Fibroblast of upper back skin (primary cell): ENCODE measurements around the gene RIT1.
A peak's percentile ranks its signal among the peaks of the same experiment; 100 is the strongest.
"Not testable (repeated sequence)": the region's sequence is repeated elsewhere in the genome, so short reads cannot be mapped to it uniquely, and the experiment has no call there.

Experiments
- DNase-seq: peaks from one replicate; pipeline ENCODE4 v3.0.0-alpha.2; 2013

RIT1 gene

DNA sequence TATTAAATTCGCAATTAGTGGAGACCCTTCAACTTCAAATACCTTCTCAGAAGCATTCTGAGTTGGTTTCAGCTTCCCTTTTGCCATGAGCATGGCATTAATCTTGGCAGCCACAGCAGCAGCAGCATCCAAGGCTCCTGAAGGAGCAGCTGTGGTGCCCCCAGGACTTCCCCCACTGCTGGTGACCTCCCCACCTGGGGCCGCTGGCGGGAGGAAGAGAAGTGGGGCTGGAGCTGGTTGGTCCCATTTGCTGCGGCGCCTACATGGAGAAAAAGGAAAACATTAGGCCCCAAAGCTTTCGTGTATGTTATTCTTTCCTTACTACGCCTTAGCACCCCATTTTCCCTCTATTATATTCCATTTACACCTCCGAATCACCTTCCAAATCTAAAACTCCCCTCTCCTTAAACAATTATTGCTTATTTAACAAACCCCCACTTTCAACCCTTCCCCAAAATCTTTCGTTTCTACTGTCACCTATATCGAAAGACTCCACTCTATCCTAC is 22.5 kb upstream of the RIT1 start:
- DNase-seq, result no peak

DNA sequence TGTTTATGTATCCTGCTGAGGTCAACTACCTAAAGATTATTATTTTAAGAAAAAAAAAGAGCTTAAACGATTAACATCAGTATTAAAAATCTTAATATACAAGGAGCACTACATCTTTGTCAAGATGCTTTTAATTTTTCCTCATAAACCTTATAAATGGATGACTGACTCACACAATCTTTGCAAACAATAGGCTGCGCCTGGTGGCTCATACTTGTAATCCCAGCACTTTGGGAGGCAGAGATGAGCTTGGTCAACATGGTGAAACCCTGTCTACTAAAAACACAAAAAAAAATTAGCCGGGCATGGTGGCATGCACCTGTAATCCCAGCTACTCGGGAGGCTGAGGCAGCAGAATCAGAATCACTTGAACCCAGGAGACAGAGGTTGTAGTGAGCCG is 21.3 kb upstream of the RIT1 start:
- no peak for DNase-seq

DNA sequence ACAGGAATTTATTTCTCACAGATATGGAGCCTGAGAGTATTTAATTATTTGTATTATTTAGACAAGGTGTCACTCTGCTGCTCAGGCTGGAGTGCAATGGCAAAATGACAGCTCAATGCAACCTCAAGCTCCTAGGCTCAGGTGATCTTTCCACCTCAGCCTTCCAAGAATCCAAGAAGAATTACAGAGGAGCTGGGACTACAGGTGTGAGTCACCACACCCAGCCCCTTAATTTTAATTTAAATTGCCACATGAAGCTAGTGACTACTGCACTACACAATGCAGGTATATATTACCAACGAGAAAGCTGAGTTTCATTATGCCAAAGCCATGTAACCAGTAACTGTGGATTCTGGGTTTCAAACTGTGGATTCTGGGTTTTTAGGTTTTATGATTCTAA is 20.9 kb upstream of the RIT1 start:
- no peak for DNase-seq

DNA sequence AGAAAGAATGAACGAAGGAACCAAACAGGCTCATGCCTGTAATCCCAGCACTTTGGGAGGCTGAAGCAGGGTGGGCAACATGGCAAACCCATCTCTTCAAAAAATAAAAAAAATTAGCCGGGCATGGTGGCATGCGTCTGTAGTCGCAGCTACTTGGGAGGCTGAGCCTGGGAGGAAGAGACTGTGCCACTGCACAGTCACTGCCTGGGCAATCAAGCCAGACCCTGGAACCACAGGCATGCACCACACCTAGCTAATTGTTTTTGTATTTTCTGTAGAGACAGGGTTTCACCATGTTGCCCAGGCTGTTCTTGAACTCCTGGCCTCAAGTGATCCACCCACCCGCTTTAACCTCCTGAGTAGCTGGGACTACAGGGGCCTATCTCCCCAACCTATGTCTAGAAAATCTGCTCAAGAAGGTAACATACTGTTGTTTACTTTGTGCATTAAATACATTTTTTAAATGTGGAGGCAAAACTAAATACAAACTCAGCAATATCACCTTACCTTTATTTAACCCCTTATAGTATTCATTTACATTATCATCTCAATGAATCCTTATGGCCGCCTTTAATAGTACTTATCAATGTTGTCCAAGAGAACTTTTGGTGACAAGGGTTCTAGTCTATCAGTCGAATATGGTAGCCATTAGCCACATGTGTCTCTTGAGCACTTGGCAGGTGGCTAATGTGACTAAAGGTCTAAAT is 20.3 kb upstream of the RIT1 start:
- no peak for DNase-seq

DNA sequence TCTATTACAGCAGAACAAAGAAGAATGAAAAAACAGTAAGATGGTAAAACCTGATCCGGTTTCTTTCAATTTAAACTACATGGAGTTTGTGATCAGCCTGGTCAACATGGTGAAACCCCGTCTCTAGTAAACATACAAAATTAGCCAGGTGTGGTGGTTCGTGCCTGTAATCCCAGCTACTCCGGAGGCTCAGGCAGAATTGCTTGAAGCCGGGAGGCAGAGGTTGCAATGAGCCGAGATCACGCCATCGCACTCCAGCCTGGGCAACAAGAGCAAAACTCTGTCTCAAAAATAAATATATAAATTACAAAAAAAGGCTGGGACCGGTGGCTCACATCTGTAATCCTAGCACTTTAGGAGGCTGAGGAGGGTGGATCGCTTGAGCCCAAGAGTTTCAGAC is 19.6 kb upstream of the RIT1 start:
- DNase-seq, result not testable (repeated sequence)

DNA sequence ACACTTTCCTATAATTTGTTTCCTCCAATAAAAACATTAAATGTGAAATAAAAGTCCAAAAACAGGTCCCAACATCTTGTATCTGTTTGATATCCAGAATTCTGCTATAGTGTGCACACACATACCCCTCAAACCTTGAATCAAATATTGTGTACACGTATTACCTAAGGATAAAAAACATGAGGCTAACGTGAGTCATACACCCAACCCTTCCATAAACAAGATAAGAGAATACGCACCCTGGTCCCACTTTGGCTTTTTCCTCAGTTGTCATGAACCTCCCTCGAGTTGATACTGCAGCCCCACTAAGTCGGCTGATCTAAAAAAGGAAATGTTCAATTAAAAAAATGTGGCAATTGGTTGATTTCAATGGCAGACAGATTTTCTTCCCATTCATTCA is 17.9 kb upstream of the RIT1 start:
- DNase-seq, result no peak

DNA sequence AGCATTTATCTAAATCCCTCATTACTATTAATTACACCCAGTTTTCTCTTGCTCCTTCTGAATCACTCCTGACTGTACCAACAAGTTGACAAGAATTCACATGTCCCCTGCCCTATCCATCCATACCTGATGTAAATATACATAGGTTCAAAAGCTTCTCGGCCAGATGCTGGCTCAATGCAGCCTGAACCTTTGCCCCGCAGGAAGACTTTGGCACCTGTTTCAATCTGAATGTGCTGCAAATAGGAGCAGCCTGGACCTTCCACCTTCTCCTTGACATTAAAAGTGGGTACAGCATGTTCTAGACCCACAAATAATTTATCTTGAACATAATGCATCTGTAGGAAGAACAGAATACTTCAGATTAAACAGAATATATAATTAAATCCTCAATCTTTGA is 14.4 kb upstream of the RIT1 start:
- DNase-seq, result no peak

DNA sequence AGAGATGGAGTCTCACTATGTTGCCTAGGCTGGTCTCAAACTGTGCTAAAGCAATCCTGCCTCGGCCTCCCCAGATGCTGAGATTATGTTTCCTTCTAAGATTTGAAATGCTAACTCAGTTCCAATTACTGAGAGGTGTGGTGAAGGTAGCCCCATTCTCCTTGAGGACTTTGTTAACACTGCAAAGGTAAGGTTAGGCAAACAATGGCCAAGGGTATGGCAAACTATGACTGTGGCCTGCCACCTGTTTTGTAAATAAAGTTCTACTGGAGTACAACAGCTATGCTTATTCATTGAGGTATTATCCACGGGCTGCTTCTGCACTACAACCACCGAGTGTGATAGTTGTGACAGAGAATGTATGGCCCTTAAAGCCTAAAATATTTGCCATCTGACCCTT is 9.6 kb upstream of the RIT1 start:
- no peak for DNase-seq

DNA sequence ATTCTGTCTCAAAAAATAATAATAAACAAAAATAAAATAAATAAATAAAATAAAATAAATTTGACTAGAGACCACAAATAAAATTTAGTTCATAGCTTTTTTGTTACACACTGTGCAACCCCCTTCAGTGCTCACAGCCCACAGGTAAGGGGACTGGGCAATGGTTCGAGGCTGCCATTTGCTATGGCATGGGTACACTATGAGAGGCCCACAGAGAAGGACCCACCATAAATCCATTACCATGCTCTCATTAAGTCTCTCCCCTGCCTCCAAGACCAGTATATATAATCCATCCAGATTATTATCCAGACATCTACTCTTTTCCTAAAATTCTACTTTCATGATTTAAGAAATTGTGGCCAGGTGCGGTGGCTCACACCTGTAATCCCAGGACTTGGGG is 8.7 kb upstream of the RIT1 start:
- no peak for DNase-seq

DNA sequence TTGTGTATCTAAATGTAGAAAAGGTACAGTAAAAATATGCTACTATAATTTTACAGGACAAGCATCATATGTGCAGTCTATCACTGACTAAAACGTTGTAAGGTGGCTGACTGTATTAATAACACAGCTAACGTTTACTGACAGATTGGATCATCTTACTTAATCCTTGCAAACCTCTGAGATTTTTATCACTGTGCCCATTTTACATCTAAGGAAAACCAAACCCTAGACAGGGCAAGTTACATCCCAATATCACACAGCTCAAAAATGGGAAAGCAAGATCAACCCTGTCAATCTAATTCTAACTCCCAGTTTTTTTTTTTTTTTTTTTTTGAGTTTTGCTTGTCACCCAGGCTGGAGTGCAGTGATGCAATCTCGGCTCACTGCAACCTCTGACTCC is 7.5 kb upstream of the RIT1 start:
- DNase-seq, result no peak

DNA sequence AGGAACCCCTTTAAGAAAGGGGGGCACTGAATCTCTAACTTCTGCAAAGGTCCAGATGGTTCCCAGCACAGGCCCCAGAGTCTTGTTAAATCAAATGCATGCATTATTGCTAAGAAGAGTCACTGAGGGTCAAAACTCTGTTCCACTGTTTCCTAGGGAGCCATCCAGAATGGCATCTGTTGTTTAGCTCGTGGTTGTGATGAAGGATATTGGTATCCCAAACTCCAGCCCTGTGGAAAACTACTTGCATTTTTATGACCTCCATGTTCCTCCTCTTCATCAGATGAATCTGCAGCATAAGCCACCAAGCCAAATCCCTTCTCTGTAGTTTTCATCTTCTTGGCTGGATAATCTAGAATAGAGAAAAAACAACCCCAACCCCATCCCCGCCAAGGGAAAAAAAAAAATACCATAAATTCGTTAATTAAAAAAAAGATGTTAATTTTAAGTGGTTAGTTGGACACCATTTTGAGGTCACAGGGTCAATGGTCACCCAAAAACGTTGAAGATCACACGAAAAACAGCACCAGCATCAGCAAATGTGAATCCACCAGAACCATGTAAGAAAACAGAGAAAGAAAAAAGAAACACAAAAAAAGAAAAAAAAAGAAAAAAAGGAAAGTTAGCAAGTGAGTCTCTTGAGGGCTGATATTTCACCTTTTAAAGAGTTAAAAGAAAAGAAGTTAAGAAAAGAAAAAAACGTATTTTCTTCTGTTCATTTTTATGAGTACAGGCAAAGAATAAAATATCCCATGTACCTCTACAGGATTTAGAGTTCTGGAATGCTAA is 3.0 kb upstream of the RIT1 start:
- peak; percentile 52 for DNase-seq

DNA sequence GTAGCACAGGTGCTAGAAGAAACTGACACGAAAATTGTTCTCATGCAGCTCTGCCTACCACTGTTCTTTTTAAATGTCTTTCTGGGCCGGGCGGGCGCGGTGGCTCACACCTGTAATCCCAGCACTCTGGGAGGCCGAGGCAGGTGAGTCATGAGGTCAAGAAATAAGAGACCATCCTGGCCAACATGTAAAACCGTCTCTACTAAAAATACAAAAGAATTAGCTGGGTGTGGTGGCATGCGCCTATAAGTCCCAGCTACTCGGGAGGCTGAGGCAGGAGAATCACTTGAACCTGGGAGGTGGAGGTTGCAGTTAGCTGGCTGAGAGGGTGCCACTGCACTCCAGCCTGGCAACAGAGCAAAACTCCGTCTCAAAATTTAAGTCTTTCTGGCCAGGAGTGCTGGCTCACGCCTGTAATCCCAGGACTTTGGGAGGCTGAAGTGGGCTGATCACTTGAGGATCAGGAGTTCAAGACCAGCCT is 947 bp upstream of the RIT1 start:
- DNase-seq, result no peak

DNA sequence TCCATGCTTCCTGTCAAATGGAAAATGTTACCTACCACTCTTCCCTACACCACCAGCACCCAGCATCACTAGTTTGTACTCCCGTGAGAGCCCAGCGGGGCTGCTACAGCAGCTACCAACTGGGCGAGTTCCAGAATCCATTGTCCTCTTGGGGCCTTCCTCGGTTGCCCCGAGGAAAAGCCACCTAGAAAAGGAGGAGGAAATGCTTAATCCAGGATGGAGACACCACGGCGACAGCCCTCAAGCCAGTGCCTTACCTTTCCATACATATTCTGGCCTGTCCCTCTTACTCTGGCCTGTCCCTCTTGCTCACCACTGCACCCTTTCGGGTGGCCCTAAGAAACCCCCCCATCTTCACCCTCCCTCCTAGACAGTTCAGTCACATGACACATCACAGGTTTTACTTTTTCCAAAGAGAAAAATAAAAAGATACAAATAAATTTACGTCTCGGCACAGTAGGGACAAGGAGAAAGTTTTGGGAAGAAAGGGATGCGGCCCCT is 478 bp downstream of the RIT1 start:
- DNase-seq, result no peak

DNA sequence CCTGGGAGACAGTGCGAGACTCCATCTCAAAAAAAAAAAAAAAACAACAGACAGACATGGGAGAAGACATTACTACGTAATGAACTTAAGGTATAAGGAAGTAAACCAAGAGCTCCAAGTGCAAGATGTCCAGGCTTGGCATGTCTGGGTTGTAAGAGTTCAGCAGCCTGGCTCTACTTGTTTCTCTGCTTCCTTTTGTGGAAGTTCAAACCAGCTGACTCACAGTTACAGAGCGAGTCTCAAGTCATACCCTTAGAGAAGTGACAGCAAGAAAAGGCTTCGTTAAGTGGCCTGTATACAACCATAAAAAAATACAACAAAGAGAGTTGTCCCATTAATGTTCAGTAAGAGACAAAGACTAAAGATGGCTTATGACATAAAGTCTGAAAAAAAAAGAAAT is 1.3 kb downstream of the RIT1 start:
- no peak for DNase-seq

DNA sequence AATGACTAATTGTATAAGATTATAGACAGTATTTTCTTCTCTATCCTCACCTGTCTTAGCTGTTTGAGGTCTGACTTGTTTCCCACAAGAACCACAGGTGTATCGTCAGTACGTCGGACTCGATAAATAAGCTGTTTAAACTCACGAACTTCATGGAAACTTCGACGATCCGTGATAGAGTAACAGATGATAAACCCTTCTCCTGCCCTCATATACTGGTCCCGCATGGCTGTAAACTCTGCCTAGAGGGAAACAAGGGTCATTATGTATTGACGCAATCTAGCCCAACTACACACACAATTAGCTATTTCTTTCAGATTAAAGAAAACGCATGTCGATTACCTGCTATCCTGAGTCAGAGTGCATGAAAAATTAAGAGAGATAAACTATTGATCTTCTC is 6.9 kb downstream of the RIT1 start:
- DNase-seq, result no peak

DNA sequence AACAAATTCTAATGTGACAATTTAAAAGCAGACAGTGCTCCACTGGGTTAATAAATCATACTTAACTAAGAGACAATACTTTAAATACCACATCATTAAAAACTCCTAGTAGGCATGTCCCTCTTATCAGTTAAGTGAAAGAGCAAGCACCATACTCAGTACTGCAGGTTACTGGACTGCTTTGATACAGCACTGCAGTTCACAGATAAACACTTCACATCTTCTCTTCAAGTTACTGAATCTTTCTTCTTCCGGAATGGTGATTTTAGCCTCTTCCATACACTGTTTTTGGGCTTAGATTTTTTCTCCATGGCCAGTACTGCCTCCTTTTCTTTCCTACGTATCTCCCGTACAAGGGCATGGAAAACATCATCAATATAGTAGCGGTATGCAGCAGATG is 11.0 kb downstream of the RIT1 start:
- no peak for DNase-seq

DNA sequence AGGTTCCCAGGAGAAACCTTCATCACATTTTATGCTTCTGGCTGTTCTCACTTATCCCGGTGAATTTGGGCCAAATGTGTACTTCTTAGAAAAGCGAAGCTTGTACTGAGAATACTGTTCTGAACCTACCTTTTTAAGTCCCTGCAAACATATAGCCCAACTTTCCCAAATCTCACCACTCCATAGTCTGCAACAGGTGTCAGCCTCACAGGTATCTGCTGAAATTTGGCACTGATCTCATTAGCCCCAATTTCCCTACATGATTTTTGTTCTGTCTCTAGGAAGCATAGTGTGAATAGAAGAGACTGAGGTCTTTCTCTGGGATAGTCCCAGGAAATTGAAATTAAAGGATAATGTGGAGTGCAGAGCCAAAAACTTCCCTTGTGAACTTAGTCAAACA is 11.5 kb downstream of the RIT1 start:
- no peak for DNase-seq

DNA sequence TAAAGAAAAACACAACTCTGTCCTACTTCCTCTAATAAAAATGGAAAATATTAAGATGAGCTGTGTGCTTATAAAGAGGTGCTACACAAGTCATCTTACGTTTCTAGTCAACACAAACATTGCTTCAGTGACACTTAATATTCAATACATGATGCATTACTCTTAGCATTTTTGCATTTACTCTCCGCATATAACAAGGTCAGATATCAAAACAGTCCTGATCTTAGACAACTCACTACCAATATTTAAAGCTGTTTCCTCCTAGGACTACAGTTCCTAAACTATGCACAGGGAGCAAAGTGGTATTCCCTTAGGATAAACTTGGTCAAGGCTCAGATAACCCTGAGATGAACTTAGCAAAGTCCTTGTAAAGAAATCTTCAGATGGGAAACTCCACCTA is 12.3 kb downstream of the RIT1 start:
- DNase-seq, result no peak

DNA sequence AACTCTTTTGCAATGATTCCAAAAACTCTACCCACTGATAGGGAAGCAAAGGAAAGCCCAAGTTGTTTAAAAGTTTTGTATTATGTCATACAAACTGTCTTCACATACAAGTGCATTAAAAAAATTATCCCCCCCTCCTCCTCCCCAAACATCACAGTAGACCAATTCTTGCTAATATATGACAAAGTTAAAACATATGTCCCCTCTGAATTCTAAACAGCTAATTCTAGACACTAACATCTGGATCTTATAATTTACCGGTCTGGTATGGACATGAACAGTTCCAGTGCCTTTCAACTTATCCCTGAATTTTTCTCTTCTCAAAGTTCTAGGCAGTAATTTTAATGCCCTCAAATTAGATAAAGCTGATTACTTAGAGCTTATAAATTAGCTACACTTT is 13.4 kb downstream of the RIT1 start:
- DNase-seq, result no peak

DNA sequence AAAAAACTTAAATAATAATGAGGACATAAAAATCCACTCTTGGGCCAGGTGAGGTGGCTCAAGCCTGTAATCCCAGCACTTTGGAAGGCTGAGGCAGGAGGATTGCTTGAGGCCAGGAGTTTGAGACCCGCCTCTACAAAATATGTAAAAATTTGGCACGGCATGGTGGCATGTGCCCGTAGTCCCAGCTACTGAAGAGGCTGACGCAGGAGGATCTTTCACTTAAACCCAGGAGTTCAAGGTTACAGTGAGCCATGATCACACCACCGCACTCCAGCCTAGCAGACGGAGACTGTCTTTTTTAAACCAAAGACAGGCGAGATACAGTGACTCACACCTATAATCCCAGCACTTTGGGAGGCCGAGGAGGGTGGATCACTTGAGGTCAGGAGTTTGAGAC is 14.7 kb downstream of the RIT1 start:
- DNase-seq, result not testable (repeated sequence)

DNA sequence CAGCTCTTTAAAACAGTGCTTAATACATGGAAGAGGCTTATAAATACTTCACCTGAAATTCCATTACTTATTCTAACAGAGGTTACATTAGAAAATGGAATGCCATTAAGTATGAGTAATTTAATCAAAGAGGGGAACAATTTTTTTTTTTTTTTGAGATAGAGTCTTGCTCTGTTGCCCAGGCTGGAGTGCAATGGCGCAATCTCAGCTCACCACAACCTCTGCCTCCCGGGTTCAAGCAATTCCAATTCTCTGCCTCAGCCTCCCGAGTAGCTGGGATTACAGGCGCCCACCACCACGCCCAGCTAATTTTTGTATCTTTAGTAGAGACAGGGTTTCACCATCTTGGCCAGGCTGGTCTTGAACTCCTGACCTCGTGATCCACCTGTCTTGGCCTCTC is 15.5 kb downstream of the RIT1 start:
- DNase-seq, result not testable (repeated sequence)

DNA sequence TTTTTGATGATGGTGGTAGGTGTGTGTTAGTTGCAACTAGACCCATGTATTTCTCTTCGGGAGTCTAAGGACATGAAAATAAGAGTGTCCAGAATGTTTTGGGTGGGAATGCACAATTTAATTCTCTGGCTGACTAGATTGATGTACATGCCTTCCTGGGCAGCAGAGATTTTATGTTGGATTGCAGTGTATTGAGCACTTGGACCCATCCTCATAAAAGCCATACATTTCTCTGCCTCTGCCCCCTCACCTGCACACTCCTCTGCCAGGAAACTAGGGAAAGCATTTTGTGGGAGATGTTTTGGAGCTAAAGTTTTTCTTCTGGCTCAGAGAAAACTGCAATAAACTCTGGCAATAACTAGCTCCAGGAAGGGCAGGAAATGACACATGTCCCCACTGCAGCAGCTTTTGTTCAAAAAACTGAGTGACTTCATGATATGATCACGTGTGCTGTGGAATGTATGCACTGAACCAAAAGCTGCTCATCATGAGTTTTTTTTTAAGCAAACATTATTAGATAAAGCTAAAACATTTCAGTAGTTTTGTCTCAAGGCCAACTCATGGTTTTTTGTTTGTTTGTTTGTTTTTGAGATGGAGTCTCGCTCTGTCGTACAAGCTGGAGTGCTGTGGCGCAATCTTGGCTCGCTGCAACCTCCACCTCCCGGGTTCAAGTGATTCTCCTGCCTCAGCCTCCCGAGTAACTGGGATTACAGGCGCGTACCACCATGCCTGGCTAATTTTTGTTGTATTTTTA is 17.6 kb downstream of the RIT1 start:
- DNase-seq, result peak; percentile 86

DNA sequence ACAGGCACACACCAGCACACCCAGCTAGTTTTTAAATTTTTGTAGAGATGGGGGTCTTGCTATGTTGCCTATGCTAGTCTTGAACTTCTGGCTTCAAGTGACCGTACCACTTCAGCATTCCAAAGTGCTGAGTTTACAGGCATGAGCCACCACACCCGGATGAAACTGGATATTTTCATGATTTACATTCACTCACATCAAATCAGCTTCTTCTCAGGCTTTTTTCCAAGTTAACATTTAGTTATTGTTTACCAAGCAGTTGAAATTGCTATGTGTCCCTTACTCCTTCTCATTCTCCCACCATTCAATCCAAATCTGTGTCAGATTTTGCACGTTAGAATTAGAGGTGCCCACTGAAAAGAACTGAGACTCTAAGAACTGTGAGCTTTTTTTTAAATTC is 18.4 kb downstream of the RIT1 start:
- DNase-seq, result peak; percentile 77

DNA sequence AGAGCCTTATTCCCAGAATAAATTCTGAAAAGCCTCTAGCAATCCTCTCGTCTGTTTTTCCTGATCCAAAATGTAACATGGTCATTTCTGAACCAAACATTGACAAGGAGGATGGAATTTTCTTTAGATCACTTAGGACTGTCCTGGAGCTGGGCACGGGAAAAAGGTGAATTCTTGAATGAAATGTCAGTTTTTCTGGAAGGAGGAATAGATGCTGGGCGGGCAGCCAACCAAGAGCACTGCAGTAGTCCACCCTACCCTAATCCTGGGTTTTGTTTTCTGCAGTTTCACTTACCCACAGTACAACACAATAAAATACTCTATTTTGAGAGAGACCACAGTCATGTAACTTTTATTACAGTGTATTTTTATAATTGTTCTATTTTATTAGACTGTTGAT is 20.9 kb downstream of the RIT1 start:
- DNase-seq, result no peak
